Superior temporal gyrus (tissue), 1 donor: Measurements from ENCODE around the gene GOLGA6D.
"Not testable (repeated sequence)": the region's sequence is repeated elsewhere in the genome, so short reads cannot be mapped to it uniquely, and the experiment has no call there.

Experiments
- DNase-seq: peaks from one replicate; pipeline ENCODE4 v3.0.0-alpha.2; 2016; ENCODE audit errors: extremely low spot score

The GOLGA6D gene

GRCh38 chr15:75278497-75278896 lies 4.1 kb upstream of the GOLGA6D start:
- DNase-seq: not testable (repeated sequence)

GRCh38 chr15:75284152-75284551 lies 1.5 kb downstream of the GOLGA6D start:
- DNase-seq: not testable (repeated sequence)

DNA sequence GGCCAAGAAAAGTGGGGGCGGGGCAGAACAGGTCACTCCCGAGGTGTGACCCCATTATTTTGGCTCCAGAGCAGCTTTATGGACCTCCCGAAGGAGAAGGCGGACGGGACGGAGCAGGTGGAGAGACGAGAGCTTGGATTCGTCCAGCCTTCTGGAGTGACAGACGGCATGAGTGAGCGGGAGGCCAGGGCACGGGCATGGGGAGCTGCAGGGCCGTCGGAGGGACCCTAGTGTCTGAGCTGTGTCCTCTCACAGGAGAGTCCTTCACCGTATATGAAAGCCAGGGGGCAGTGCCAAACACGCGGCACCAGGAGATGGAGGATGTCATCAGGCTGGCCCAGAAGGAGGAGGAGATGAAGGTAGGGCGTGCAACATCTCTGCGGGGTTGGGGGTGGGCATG lies 11.0 kb downstream of the GOLGA6D start:
- DNase-seq: not testable (repeated sequence)

DNA sequence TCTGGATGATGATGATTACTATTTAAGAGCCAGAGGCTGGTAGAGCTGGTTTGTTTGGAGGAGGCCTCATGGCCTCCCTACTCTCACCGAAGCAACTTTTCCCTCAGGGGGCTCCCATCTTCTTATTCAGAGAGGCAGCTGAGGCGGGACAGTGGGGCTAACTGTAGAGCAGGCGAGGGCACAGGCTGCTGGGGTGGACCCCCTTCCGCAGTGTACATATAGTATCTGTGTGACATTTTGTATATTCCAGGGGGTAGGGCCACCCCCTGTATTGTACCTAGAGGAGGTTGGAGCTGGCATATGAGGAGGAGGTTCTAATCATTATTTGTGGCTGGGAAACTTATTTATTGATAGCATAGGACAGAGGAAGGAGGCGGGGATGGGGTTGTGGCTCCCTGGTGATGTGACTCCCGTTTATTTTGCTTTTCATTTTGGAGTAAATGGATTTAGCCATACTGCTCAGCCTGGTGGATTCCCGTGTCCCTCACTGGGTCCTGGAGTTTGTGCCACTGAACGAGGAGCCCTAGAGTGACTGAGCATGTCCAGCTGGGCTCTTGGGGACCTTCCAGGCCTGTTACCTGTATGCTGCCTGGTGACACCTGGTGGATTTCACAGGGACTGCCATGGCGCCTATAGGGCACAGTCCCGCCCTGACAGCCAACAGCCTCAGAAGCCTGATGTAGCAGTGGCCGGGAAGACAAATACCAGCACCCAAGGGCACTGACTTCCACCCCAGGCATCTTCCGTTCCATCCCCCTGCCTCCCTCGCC lies 16.1 kb downstream of the GOLGA6D start:
- not testable (repeated sequence) for DNase-seq

- not testable (repeated sequence) for DNase-seq
Observed at GRCh38 chr15:75299311-75299688, 16.7 kb downstream of the GOLGA6D start.

GRCh38 chr15:75300026-75300425 lies 17.4 kb downstream of the GOLGA6D start:
- DNase-seq: not testable (repeated sequence)

GRCh38 chr15:75302318-75302717 lies 19.7 kb downstream of the GOLGA6D start:
- DNase-seq: no peak

DNA sequence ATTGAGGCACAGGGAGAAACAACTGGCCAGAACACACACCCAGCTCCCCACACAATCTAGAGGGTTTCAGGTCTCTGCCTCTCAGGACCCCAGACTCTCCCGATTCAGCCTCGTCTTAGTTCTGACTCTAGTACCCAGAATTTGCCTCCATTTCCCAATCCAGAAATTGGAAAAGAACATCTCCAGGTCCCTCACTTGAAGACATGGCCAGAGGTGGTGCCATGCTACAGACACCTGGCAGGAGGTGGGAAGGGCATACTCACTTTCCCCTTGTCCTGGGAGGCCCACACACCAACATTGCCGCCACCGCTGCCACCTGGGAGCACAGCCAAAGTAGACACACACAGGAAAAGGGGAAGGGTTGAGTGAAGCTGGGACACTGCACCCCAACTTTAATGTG lies 20.1 kb downstream of the GOLGA6D start:
- not testable (repeated sequence) for DNase-seq

DNA sequence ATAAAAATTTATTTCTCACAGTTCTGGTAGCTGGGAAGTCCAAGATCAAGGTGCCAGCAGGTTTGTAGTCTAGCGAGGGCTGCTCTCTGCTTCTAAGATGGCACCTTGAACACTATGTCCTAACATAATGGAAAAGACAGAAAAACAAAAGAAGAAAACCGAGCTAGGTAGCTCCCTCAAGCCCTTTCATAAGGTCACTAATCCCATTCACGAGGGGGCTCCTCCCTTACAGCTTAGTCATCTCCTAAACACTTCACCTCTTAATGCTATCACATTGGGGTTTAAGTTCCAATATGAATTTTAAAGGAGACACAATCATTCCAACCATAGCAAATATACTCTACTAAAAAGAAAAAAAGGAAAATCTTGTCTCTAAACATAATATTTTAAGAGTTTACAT lies 23.6 kb downstream of the GOLGA6D start:
- no peak for DNase-seq

DNA sequence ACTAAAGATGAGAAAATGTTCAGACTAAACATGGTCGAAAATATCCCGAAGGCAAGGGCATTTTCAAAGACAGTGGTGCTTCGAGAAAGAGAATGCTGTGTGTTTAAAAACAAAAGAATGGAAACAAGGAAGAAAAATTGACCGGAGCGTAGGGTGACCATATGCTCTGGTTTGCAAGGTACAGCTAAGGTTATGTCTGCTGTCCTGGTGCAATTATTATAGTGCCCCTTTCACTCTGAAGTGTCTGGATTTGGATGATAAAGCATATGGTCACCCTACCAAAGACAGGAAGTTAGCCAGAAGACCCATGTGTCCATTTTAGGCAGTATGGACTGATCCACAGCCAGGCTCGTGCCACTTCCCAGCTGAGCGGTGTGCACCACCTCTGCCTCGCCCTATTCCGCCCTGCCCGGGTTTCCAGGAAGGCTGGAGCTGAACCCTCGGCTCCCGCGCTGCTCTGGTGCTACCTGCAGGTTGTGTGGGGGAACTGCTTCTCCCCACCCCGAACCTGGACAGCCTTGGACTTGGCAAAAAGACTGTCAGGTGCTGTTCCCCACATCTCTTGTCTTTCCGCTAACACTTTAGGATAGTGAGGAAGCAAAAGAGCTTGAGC lies 25.2 kb downstream of the GOLGA6D start:
- DNase-seq: no peak

DNA sequence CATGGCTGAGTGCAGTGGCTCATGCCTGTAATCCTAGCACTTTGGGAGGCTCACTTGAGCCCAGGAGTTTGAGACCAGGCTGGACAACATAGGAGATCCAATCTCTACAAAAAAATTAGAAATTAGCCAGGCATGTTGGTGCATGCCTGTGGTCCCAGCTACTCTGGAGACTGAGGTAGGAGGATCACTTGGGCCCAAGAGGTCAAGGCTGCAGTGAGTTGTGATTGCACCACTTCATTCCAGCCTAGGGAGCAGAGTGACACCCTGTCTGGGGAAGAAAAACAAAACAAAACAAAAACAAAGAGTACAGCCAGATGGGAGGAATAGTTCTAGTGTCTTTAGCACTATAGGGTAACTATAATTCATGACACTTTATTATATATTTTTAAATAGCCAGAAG lies 27.1 kb downstream of the GOLGA6D start:
- DNase-seq: no peak

- DNase-seq: not testable (repeated sequence)
Observed at GRCh38 chr15:75312548-75312947, 29.9 kb downstream of the GOLGA6D start.

DNA sequence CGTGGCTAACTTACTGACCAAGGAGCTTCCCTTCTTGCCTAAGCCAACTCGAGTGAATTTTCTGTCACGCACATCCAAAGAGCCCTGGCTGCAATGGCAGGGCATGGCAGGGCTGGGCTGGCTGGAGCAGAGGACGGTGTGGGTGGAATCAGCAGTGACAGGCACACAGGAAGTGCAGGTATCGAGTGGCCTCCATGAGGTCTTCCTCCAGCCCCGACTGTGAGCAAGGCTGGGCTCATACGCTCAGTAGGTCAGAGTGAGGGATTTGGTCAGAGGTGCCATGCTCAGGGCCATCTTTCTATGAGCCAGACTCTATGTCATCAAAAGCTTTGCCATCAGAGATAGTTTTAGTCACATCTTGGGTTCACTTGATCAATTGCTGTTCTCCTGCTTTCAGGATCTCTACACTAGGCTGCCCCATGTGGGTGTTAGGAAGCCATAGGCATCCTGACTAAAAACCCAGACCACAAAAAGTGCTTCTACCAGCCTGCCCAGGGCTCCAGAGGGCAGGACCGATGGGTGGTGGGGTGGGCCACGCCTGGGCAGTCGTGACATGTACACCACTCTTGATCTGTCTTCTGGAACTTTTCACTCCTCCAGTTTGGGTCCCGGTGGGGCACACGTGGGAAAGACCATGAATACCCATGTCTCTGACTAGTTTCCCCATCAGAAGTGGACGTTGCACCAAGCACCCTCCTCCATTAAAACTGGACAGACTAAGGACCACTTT lies 30.6 kb downstream of the GOLGA6D start:
- DNase-seq: no peak

- DNase-seq: no peak
Observed at GRCh38 chr15:75314552-75315290, 32.1 kb downstream of the GOLGA6D start.

DNA sequence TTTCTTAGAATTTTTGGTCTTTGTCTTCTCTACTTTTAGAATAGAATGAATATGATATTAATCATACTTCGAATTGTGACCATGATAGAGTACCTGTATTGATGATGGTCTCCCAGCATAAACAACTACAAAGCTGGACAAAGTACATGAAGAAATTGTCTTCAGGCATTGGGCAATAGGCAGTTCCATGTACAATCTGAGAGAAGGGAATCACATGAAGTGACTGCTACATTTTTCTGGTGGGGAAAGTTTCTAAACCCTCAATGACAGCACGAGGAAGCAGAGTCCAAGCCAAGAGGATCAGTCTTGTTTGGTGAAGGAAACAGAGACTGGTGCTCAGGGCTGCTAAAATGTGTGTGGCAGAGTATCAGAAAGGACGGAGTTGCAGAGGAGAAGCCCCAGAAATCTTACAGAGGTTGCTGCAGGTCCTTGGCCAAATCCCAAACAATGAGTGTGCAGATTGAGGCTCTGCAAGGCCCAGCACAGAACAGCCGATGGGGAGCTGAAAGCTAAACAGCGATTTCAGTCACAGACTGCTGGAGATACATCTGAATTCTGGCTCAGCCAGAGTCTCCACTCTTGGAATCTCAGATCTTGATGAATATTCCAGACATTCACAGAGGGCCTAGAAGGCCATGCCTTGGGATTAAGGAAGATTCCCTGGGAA lies 36.7 kb downstream of the GOLGA6D start:
- DNase-seq: not testable (repeated sequence)

DNA sequence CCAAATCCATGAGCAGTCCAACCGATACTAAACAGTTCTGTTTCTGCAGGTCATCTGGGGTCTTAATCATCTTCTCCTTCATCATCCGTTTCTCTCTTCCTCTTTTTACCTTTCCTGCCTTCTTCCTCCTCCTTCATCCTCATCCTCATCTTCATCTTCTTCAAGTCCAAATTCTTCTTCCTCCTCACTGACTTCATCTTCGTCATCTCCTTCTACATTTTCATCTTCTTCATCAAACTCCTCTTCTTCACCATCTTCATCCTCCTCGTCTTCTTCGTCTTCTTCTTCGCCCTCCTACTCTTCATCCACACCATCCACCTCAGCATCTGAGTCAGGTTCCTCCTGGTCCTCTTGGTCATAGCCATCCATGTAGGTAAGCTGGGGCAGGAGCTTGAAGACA lies 39.1 kb downstream of the GOLGA6D start:
- DNase-seq: no peak

- DNase-seq: no peak
Observed at GRCh38 chr15:75325922-75326321, 43.3 kb downstream of the GOLGA6D start.

DNA sequence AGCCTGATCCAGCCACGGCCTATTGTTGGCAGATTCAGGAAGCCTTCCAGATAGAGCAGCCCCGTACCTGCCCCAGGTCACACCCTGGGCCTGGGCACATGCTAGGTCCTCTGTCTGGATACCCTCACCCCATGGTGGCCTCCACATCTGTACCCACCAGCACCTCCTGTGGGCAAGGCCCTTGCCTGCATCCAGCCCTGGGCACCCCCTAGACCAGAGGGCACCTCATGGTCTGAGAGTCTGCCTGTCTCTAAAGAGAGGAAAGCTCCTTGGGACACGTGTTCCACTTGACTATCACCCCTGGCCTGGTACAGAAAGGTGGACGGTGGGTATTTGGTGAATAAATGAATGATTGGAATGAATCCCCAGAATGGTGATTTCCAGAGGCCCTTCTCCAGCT lies 44.4 kb downstream of the GOLGA6D start:
- DNase-seq: no peak

DNA sequence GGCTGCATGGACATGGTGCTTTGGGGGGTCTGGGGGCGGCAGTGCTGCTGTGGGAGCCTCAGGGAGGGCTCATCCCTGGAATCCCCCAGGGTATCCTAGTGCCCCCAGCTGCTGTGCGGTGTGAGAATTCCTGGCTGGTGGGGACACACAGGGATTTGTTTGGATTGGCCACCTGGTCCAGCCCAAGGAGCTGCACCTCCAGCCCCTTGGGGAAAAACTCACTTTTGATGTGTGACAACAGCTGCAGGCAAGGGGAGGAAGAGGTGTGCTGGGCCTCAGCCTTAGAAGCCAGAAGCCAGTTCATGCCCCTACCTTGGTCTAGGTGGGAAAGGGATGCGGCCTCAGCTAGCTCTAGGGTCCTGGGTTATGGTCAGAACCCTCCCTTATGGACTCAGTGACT lies 44.9 kb downstream of the GOLGA6D start:
- no peak for DNase-seq

DNA sequence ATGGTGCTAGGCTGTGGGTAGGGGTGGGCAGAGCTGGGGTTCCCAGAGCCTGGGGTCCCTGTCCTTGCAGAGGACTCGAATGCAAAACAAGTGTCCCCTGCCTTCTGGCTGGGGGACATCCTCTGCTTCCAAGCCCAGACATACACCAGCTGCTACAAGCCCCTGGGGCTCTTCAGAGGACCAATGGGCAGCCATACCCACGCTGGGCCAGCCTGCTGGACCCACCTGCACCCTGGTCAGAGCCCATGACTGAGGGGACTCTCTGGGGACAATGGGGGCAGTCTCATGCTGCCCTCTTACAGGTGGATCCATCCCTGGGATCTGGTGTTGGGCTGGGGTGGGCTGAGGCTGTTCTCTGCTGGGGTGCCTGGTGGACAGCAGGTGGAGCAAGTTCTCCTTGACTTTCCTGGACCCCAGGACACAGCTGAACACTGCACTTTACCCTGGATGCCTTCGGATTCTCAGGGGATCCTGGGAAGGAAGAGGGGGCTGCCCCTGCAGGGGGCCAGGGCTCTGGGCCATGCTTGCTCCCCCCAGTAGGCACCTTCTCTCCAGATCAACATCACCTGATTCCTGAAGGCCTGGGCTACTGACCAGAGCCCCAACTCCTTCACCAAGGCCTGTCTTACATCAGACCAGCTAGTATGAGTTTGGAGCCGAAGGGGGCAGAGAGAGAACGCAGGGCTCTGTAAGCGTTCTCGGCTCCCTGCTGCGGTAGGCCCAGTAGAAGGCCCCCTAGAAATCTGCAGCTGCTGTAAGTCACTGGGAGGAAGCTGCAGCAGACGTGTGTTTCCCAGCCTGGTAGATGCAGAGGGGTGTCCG lies 46.1 kb downstream of the GOLGA6D start:
- DNase-seq: no peak

DNA sequence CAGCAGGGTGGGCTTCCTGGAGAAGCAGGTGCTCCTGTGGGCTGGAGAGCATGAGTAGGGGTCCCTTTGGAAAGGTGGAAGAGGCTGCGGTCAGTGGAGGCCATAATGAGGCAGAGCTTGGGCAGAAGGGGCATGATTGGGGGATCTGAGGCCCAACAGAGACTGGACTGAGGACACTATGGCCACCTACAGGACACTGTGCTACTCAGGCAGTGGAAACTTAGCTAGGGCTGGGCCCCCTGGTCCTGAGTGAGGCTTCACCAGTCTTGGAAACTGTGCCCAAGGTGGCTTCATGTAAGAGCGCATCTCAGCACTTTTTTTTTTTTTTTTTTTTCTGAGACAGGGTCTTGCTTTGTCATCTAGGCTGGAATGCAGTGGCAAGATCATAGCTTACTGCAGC lies 46.9 kb downstream of the GOLGA6D start:
- no peak for DNase-seq
